ENCODE measurements around the gene ATP2C2.

The ATP2C2 gene

GRCh38 chr16:84323606-84324005, 44.7 kb upstream of the ATP2C2 start:
- no peak for TF ChIP-seq CTCF (IDR thresholded peaks at IDR 0.05; ENCODE audit: low read depth, low read length, missing control alignments)
- DNase-seq = no peak
- Histone ChIP-seq H3K4me3 (ENCODE audit: low read depth, low read length) (no peak overlapping the region), H3K27ac (no peak overlapping the region), H3K27me3 (replicated peaks) (no peaks in the 10 kb centered on the region), H3K36me3 (replicated peaks) (no peaks in the 10 kb centered on the region)
- in situ Hi-C loops (cut with HindIII; ENCODE audit: low pct_ligation_motif_present, low sequenced_read_pairs) = no loop called here

GRCh38 chr16:84324434-84325262, 43.7 kb upstream of the ATP2C2 start:
- H3K27ac ChIP-seq = no peak overlapping the region
- H3K4me3 ChIP-seq (ENCODE audit: low read depth, low read length) = no peak overlapping the region
- no peaks in the 10 kb centered on the region for H3K27me3 ChIP-seq (replicated peaks)
- no peaks in the 10 kb centered on the region for H3K36me3 ChIP-seq (replicated peaks)
- DNase-seq = no peak
- in situ Hi-C loops (cut with HindIII; ENCODE audit: low pct_ligation_motif_present, low sequenced_read_pairs) = no loop called here
- no peak for TF ChIP-seq CTCF (IDR thresholded peaks at IDR 0.05; ENCODE audit: low read depth, low read length, missing control alignments)

- H3K27me3 ChIP-seq (replicated peaks) = no peaks in the 10 kb centered on the region
- H3K4me3 ChIP-seq (ENCODE audit: low read depth, low read length) = no peak overlapping the region
- H3K27ac ChIP-seq = no peak overlapping the region
- in situ Hi-C loops (cut with HindIII; ENCODE audit: low pct_ligation_motif_present, low sequenced_read_pairs) = no loop called here
- DNase-seq = no peak
- H3K36me3 ChIP-seq (replicated peaks) = no peaks in the 10 kb centered on the region
- no peak for TF ChIP-seq CTCF (IDR thresholded peaks at IDR 0.05; ENCODE audit: low read depth, low read length, missing control alignments)
Observed at GRCh38 chr16:84326545-84326944, 41.8 kb upstream of the ATP2C2 start.

GRCh38 chr16:84327926-84328505, 40.3 kb upstream of the ATP2C2 start:
- Histone ChIP-seq H3K4me3 (ENCODE audit: low read depth, low read length) (no peak overlapping the region), H3K27me3 (replicated peaks) (no peaks in the 10 kb centered on the region), H3K36me3 (replicated peaks) (no peaks in the 10 kb centered on the region), H3K27ac (no peak overlapping the region)
- TF ChIP-seq CTCF (IDR thresholded peaks at IDR 0.05; ENCODE audit: low read depth, low read length, missing control alignments) = no peak
- DNase-seq = no peak
- in situ Hi-C loops (cut with HindIII; ENCODE audit: low pct_ligation_motif_present, low sequenced_read_pairs) = no loop called here

GRCh38 chr16:84329016-84329415, 39.3 kb upstream of the ATP2C2 start:
- Histone ChIP-seq H3K4me3 (ENCODE audit: low read depth, low read length) (no peak overlapping the region), H3K27me3 (replicated peaks) (no peaks in the 10 kb centered on the region), H3K27ac (no peak overlapping the region), H3K36me3 (replicated peaks) (no peaks in the 10 kb centered on the region)
- in situ Hi-C loops (cut with HindIII; ENCODE audit: low pct_ligation_motif_present, low sequenced_read_pairs) = no loop called here
- no peak for DNase-seq
- TF ChIP-seq CTCF (IDR thresholded peaks at IDR 0.05; ENCODE audit: low read depth, low read length, missing control alignments) = no peak

Data from brain microvascular endothelial cell (primary cell).